K562 (cell line): ENCODE measurements around the gene ASRGL1. TPM values are rescaled to one million over a fixed set of nuclear protein-coding genes. Genes with fewer than 3 reads are reported as not detected.

ENCODE experiments used
- ATAC-seq: fragments of 200-7000 bp; cut with Tn5 transposase; 3 replicates; pipeline ENCODE4 v1.9.1; 2020; ENCODE audit warnings: moderate library complexity
- BruUV-seq: library from RNA; stranded (reverse); fragments of 400-500 nt; replicated peaks from 2 replicates; lab custom pipeline; 2021; lab: Mats Ljungman, UMichigan
- CTCF ChIA-PET: fragments of 300-600 bp; formaldehyde crosslinking; extraction: SDS; loops from one replicate; lab custom pipeline; 2021; ENCODE audit warnings: low intra/inter-chr PET ratio; lab: Yijun Ruan, JAX
- POLR2A ChIA-PET: fragments of 300-600, 350-650 bp; sonication (Branson Sonifier 250); formaldehyde crosslinking; extraction: SDS; loops from one replicate; lab custom pipeline; 2021; ENCODE audit warnings: antibody characterized with exemption, inconsistent platforms; lab: Yijun Ruan, JAX
- DNase-seq, 4 experiments: peaks; one replicate each; pipeline versions ENCODE4 v3.0.0 to v3.0.0-alpha.2; 2011 to 2018; ENCODE audit warnings: low spot score in 3 of 4, mixed read lengths in 3 of 4; ENCODE audit errors: extremely low read depth in 1 of 4
- FAIRE-seq: peaks from 2 replicates; lab custom pipeline; 2011; peaks lifted over from hg19 to GRCh38; lab: Jason Lieb, UNC
- H2AFZ ChIP-seq: 2 replicates; pipeline ENCODE4 v1.6.0; 2011; ENCODE audit warnings: low read depth, low read length, control low read depth, inconsistent platforms
- H3K27ac ChIP-seq: fragments of 200-600 bp; 3 replicates; pipeline ENCODE4 v1.8.0; 2011; ENCODE audit warnings: low read depth, mild to moderate bottlenecking, control low read depth, inconsistent platforms, low read length, moderate library complexity, mixed read lengths; ENCODE audit errors: extremely low read depth
- H3K27me3 ChIP-seq, 2 experiments: fragments of 300-600 bp in 1 of 2; 2 replicates in 1 of 2; 3 replicates in 1 of 2; pipeline versions ENCODE4 v1.6.0 to v1.8.0; 2011; ENCODE audit warnings: inconsistent platforms in 2 of 2, low read length in 2 of 2, mild to moderate bottlenecking in 1 of 2, mixed read lengths in 1 of 2, moderate library complexity in 1 of 2; ENCODE audit not compliant: control insufficient read depth in 2 of 2, insufficient read depth in 2 of 2
- H3K36me3 ChIP-seq: fragments of 300-600 bp; 3 replicates; pipeline ENCODE4 v1.8.0; 2011; ENCODE audit warnings: mild to moderate bottlenecking, low read length, inconsistent platforms; ENCODE audit not compliant: control insufficient read depth, insufficient read depth
- H3K4me1 ChIP-seq, 2 experiments: fragments of 200-600 bp in 1 of 2; replicated peaks in 1 of 2; 2 replicates in 1 of 2; 3 replicates in 1 of 2; pipeline versions ENCODE4 v1.5.1 to v1.8.0; 2011; ENCODE audit warnings: inconsistent platforms in 2 of 2, low read length in 2 of 2, mild to moderate bottlenecking in 1 of 2, mixed read lengths in 1 of 2, moderate library complexity in 1 of 2; ENCODE audit not compliant: control insufficient read depth in 2 of 2, insufficient read depth in 2 of 2
- H3K4me2 ChIP-seq: 2 replicates; pipeline ENCODE4 v1.6.1; 2011; ENCODE audit warnings: low read length, control low read depth, inconsistent platforms, mixed read lengths; ENCODE audit not compliant: insufficient read depth
- H3K4me3 ChIP-seq: fragments of 200-600 bp; sonication (generic), shearing (Covaris generic); 2 replicates; pipeline ENCODE4 v1.5.1; 2016; ENCODE audit warnings: control low read depth, inconsistent platforms
- H3K79me2 ChIP-seq: fragments of 200-600 bp; 3 replicates; pipeline ENCODE4 v1.8.0; 2011; ENCODE audit warnings: low read length, inconsistent platforms; ENCODE audit not compliant: control insufficient read depth, insufficient read depth
- H3K9ac ChIP-seq, 2 experiments: 2 replicates each; pipeline versions ENCODE4 v1.6.0 to v1.6.1; 2011; ENCODE audit warnings: low read depth in 2 of 2, low read length in 2 of 2, control low read depth in 1 of 2, inconsistent platforms in 1 of 2, mild to moderate bottlenecking in 1 of 2, mixed read lengths in 1 of 2; ENCODE audit not compliant: insufficient read depth in 1 of 2
- H3K9me1 ChIP-seq: one replicate; pipeline ENCODE4 v1.6.0; 2011; ENCODE audit warnings: inconsistent platforms, mild to moderate bottlenecking, low read length, moderate library complexity; ENCODE audit not compliant: control insufficient read depth, insufficient read depth
- H3K9me3 ChIP-seq: replicated peaks from 2 replicates; pipeline ENCODE4 v1.5.1; 2011; ENCODE audit warnings: low read depth, low read length, inconsistent platforms; ENCODE audit not compliant: control insufficient read depth, insufficient read depth
- H4K20me1 ChIP-seq: replicated peaks from 2 replicates; pipeline ENCODE4 v1.6.1; 2011; ENCODE audit warnings: low read length, inconsistent platforms, mixed read lengths; ENCODE audit not compliant: control insufficient read depth, insufficient read depth
- ATF6 ChIP-seq: sonication (generic); formaldehyde crosslinking; IDR thresholded peaks from 2 replicates; pipeline ENCODE4 v1.4.0; 2020; ENCODE audit warnings: mild to moderate bottlenecking, missing genetic modification reagents
- CSDE1 ChIP-seq, 2 experiments: fragments of 450-650 bp; IDR thresholded peaks; 2 replicates each; pipeline ENCODE4 v1.6.1; 2016; ENCODE audit warnings: mild to moderate bottlenecking in 1 of 2
- DACH1 ChIP-seq: fragments of 450-650 bp; IDR thresholded peaks from 2 replicates; pipeline ENCODE4 v1.6.1; 2018; ENCODE audit not compliant: partially characterized antibody
- HDAC2 ChIP-seq: fragments of 450-650 bp; IDR thresholded peaks from 2 replicates; pipeline ENCODE4 v1.6.1; 2016; ENCODE audit warnings: mild to moderate bottlenecking
- MBD2 ChIP-seq: sonication (generic); IDR thresholded peaks from 2 replicates; pipeline ENCODE4 v1.6.1; 2016; ENCODE audit warnings: low read depth, borderline replicate concordance
- NCOA2 ChIP-seq, 2 experiments: fragments of 450-650 bp; IDR thresholded peaks; 2 replicates each; pipeline ENCODE4 v1.6.1; 2018; ENCODE audit warnings: mild to moderate bottlenecking in 2 of 2, moderate library complexity in 1 of 2; ENCODE audit not compliant: partially characterized antibody in 2 of 2
- RBM14 ChIP-seq: fragments of 200-400 bp; formaldehyde crosslinking; IDR thresholded peaks from 2 replicates; pipeline ENCODE4 v1.6.1; 2018; ENCODE audit warnings: low read depth, mild to moderate bottlenecking, low read length, moderate library complexity, borderline replicate concordance; ENCODE audit not compliant: insufficient read depth
- RCOR1 ChIP-seq, 2 experiments: IDR thresholded peaks; 2 replicates each; pipeline ENCODE4 v1.6.1; 2012; ENCODE audit warnings: low read depth in 2 of 2, low read length in 2 of 2, borderline replicate concordance in 1 of 2, improper control_type of control experiment in 1 of 2
- TBL1XR1 ChIP-seq, 2 experiments: IDR thresholded peaks; 2 replicates each; pipeline ENCODE4 v1.6.1; 2012; ENCODE audit warnings: improper control_type of control experiment in 2 of 2, low read length in 2 of 2, mild to moderate bottlenecking in 1 of 2
- ZC3H11A ChIP-seq: IDR thresholded peaks from 2 replicates; pipeline ENCODE4 v1.6.1; 2012; ENCODE audit warnings: low read depth, low read length, improper control_type of control experiment
- ZNF316 ChIP-seq: fragments of 450-650 bp; IDR thresholded peaks from 2 replicates; pipeline ENCODE4 v1.6.1; 2016
- ZNF431 ChIP-seq: sonication (generic); formaldehyde crosslinking; IDR thresholded peaks from 2 replicates; pipeline ENCODE4 v1.8.0; 2022; ENCODE audit warnings: mild to moderate bottlenecking, missing genetic modification reagents
- WGBS: fragments of 100-300 bp; shearing (Covaris generic); methylation state at CpG from one replicate; pipeline ENCODE4 v1.1.6; 2016; ENCODE audit warnings: low coverage, mixed read lengths; ENCODE audit not compliant: insufficient coverage; ENCODE audit errors: missing lambda C conversion rate; 5-methylcytosine and 5-hydroxymethylcytosine counted together
- in situ Hi-C: fragments of 300-500 bp; cut with MboI; formaldehyde crosslinking; loops from 4 replicates; pipeline ENCODE4 v1.15.0; 2018; ENCODE audit warnings: inconsistent platforms, mixed read lengths
- intact Hi-C: fragments of 100-400 bp; cut with micrococcal nuclease; formaldehyde crosslinking; loops from 2 replicates; pipeline ENCODE4 v1.14.2; 2022
- polyA plus RNA-seq, 8 experiments: library from polyadenylated mRNA; depleted of rRNA in 4 of 8; stranded (reverse) in 5 of 8; unstranded in 3 of 8; fragments of >200 nt; fragmentation: Nextera tagmentation in 2 of 8; fragmentation: Illumina TruSeq in 1 of 8; extraction: Ambion mirVana in 2 of 8; extraction: Trizol in 1 of 8; gene quantifications; 2 replicates each; pipeline versions ENCODE4 v1.2.1 to v1.2.3, GENCODE V29; 2011 to 2014; ENCODE audit warnings: inconsistent platforms in 1 of 8, missing spikeins in 1 of 8
- total RNA-seq, 7 experiments: library from RNA; depleted of rRNA in 6 of 7; stranded (reverse); fragments of >200 nt in 6 of 7; fragmentation: Illumina TruSeq in 2 of 7; extraction: Trizol in 2 of 7; gene quantifications; 2 replicates each; pipeline versions ENCODE4 v1.2.1 to v1.2.3, GENCODE V29; 2011 to 2021; ENCODE audit warnings: low replicate concordance in 1 of 7
- TF ChIP-seq, protein P1 (sequence below): fragments of 250-450 bp; sonication (Bioruptor Pico); IDR thresholded peaks from 2 replicates; pipeline ENCODE4 v1.4.0; 2020; ENCODE audit warnings: mild to moderate bottlenecking, moderate library complexity

The ASRGL1 gene
- total and polyA plus RNA-seq, 9 of the 15 experiments (the other 6 are each of a cell fraction or from before 2014, with no cell fraction given): 3.1 to 23.0 (median 11.2) TPM

GRCh38 chr11:62392506-62392905, 55.3 kb downstream of the ASRGL1 start (continued):
- no peak for TF ChIP-seq ATF6 (CRISPR knock-in tag)
- TF ChIP-seq CSDE1 (IDR thresholded peaks at IDR 0.05): no peak
- TF ChIP-seq, protein P1, sequence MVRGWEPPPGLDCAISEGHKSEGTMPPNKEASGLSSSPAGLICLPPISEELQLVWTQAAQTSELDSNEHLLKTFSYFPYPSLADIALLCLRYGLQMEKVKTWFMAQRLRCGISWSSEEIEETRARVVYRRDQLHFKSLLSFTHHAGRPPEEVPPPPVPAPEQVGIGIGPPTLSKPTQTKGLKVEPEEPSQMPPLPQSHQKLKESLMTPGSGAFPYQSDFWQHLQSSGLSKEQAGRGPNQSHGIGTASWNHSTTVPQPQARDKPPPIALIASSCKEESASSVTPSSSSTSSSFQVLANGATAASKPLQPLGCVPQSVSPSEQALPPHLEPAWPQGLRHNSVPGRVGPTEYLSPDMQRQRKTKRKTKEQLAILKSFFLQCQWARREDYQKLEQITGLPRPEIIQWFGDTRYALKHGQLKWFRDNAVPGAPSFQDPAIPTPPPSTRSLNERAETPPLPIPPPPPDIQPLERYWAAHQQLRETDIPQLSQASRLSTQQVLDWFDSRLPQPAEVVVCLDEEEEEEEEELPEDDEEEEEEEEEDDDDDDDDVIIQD (CRISPR knock-in tag): no peak
- no peak for TF ChIP-seq MBD2

DNA sequence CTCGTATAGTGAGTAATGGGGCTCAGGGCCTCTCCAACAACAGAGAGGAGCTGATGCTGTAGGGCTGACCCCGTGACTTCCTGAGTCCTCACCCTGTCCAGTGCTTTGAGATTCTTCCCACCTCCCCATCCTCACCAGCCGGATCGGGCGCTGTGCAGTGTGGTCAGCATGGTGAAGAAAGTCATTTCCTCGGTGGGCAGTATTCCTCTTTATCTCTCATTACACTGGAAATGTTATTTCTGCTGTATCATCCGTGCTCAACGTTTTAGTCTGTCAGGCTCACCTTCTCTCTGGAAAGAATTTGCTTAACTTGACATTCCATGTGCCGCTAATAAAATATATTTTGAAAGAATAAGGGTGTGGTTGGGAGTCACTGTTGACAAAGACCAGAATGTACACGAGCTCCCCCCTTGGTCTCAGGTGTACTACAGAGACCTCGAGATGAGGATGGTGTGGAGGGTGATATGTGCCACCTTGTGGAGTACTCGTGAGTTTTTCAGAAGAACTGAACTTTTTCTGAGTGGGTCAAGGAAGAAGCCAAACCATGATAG, 55.9 kb downstream of the ASRGL1 start:
- Histone ChIP-seq H3K4me3 (no peak overlapping the region), H3K79me2 (no peaks in the 10 kb centered on the region), H3K9me1 (no peaks in the 10 kb centered on the region), H3K4me1 (peaks cover 44 to 47% of the 10 kb centered on the region in 2 experiments), H2AFZ (peak overlapping the region; percentile 75), H4K20me1 (no peaks in the 10 kb centered on the region), H3K9me3 (no peaks in the 10 kb centered on the region), H3K27me3 (no peaks in the 10 kb centered on the region), H3K9ac (peak overlapping the region; percentile 5 to 39; a peak in 1 of 4 replicates), H3K27ac (0 out of 3 replicates have a peak overlapping the region, but pooled peaks have one; percentile 13), H3K4me2 (peak overlapping the region; percentile 34; the same call in 1 of the 2 replicates), H3K36me3 (no peaks in the 10 kb centered on the region)
- POLR2A ChIA-PET: interaction anchor here (0.5 to 2.7 kb wide), 10 partner anchors 9 to 448 kb away, joined by 3 to 11 read pairs (median 4); partner anchors contain the start of genes AHNAK, C11orf98, CSKMT and EEF1G
- intact Hi-C loops (loop anchor here (1.0 to 10.0 kb wide), 2 partner anchors 13 to 372 kb away; partner anchors contain the start of gene POLR2G), in situ Hi-C loops (loop anchor here (5.0 to 25.0 kb wide), 4 partner anchors 162 to 619 kb away; partner anchors contain the start of gene SLC22A8)
- 7% methylated on average over 11 of the region's 12 CpGs for WGBS
- no TSS peak for BruUV-seq
- DNase-seq (peak; percentile 70 to 79 (median 74)), ATAC-seq (peak; percentile 47), FAIRE-seq (peak; percentile 83)
- CTCF ChIA-PET: interaction anchor here (0.6 to 1.1 kb wide), 4 partner anchors 12 to 303 kb away, joined by 3 to 4 read pairs (median 4); no protein-coding TSS in a partner anchor
- TF ChIP-seq NCOA2 (IDR thresholded peaks at IDR 0.05; ENCODE audit: partially characterized antibody in 2 of 2) (no peak), ZNF431 (no peak), RCOR1 (IDR thresholded peaks at IDR 0.05; ENCODE audit: borderline replicate concordance in 1 of 2, low read depth in 2 of 2, low read length in 2 of 2) (peak in 1 of 2 experiments; percentile 43; a peak in 1 of 4 replicates), ZC3H11A (0 out of 2 replicates have a peak, but pooled peaks have one; percentile 46), ZNF316 (peak; percentile 63), DACH1 (no peak), HDAC2 (0 out of 2 replicates have a peak, but pooled peaks have one; percentile 51), TBL1XR1 (IDR thresholded peaks at IDR 0.05; ENCODE audit: low read length in 2 of 2) (no peak), RBM14 (no peak)
